Choroid plexus epithelial cell (primary cell): Measurements from ENCODE around the gene DIRAS1.
A peak's percentile ranks its signal among the peaks of the same experiment; 100 is the strongest.

Experiments
- DNase-seq: peaks from one replicate; pipeline ENCODE4 v3.0.0-alpha.2; 2010; ENCODE audit warnings: low read depth
- H3K4me3 ChIP-seq: 2 replicates; pipeline ENCODE4 v1.5.1; 2011; ENCODE audit warnings: low read depth, mild to moderate bottlenecking, control low read depth, low read length, moderate library complexity
- CTCF ChIP-seq: conservative IDR thresholded peaks from 2 replicates; pipeline ENCODE4 v1.5.1; 2011; ENCODE audit warnings: low read depth, mild to moderate bottlenecking, control low read depth, inconsistent platforms, low read length, moderate library complexity

Gene DIRAS1

GRCh38 chr19:2706251-2706650 lies 14.9 kb downstream of the DIRAS1 start:
- TF ChIP-seq CTCF, result no peak
- H3K4me3 ChIP-seq, result no peak overlapping the region
- DNase-seq, result no peak

- no peak overlapping the region for H3K4me3 ChIP-seq
- DNase-seq, result no peak
- no peak for TF ChIP-seq CTCF
Observed at GRCh38 chr19:2703691-2704216, 17.4 kb downstream of the DIRAS1 start.

GRCh38 chr19:2703077-2703437 lies 18.1 kb downstream of the DIRAS1 start:
- no peak for TF ChIP-seq CTCF
- no peak overlapping the region for H3K4me3 ChIP-seq
- no peak for DNase-seq

GRCh38 chr19:2702170-2703076 lies 18.7 kb downstream of the DIRAS1 start, which contains the start of gene GNG7:
Gene GNG7 (minus strand): TSS chr19:2702694. CDS start chr19:2520688, 182,006 bp downstream.
- peak; percentile 73 for DNase-seq
- no peak for TF ChIP-seq CTCF
- peak within 1 kb of the TSS; percentile 39 for H3K4me3 ChIP-seq

GRCh38 chr19:2701361-2702169 lies 19.6 kb downstream of the DIRAS1 start:
- TF ChIP-seq CTCF, result no peak
- DNase-seq, result no peak
- no peak overlapping the region for H3K4me3 ChIP-seq

- H3K4me3 ChIP-seq, result no peak overlapping the region
- DNase-seq, result no peak
- no peak for TF ChIP-seq CTCF
Observed at GRCh38 chr19:2700660-2701360, 20.4 kb downstream of the DIRAS1 start.
